K562 treated with DMSO at 1 percent for 48 hours (cell line): ENCODE results near the gene DBNDD2. TPM values are rescaled to one million over a fixed set of nuclear protein-coding genes. Genes with fewer than 3 reads are reported as not detected.

ENCODE experiments used
- total RNA-seq: library from RNA; unstranded; fragments of 300-600 nt; gene quantifications from 2 replicates; pipeline ENCODE4 v1.2.3, GENCODE V29; 2022; ENCODE audit warnings: low replicate concordance; ENCODE audit errors: extremely low read depth

DBNDD2 gene
- total RNA-seq: not detected in 2 replicates

GRCh38 chr20:45407783-45408645 lies at the start of gene DBNDD2:
TSS of gene DBNDD2 (plus strand) at chr20:45408289. CDS start at chr20:45408468, 179 bp downstream.

GRCh38 chr20:45362804-45363610 lies 45.1 kb upstream of the DBNDD2 start, which contains the start of gene SYS1:
TSS of gene SYS1 (plus strand) at chr20:45363156. CDS start at chr20:45363532, 376 bp downstream.

GRCh38 chr20:45378191-45378590 lies 29.9 kb upstream of the DBNDD2 start, which contains the start of gene TP53TG5:
TSS of gene TP53TG5 (minus strand) at chr20:45378325. CDS start at chr20:45378236, 89 bp downstream.

GRCh38 chr20:45415822-45416637 lies 7.9 kb downstream of the DBNDD2 start, which contains the start of gene PIGT:
TSS of gene PIGT (plus strand) at chr20:45416141. CDS start at chr20:45416157, 16 bp downstream.

Other genes with a start within 250 kb of the DBNDD2 start
- gene PI3, start 233.4 kb upstream of the DBNDD2 start, total RNA-seq: not detected in 2 replicates
- not detected in 2 replicates for gene SEMG1, start 201.3 kb upstream of the DBNDD2 start, total RNA-seq
- not detected in 2 replicates for gene SEMG2, start 186.9 kb upstream of the DBNDD2 start, total RNA-seq
- gene SLPI, start 153.7 kb upstream of the DBNDD2 start, total RNA-seq: not detected in 2 replicates
- not detected in 2 replicates for gene RBPJL, start 101.4 kb upstream of the DBNDD2 start, total RNA-seq
- not detected in 2 replicates for gene MATN4, start 100.0 kb upstream of the DBNDD2 start, total RNA-seq
- gene SDC4, start 59.9 kb upstream of the DBNDD2 start, total RNA-seq: not detected in 2 replicates
- not detected in 2 replicates for gene SYS1, start 45.1 kb upstream of the DBNDD2 start, total RNA-seq
- not detected in 2 replicates for gene TP53TG5, start 30.0 kb upstream of the DBNDD2 start, total RNA-seq
- not detected in 2 replicates for gene PIGT, start 7.9 kb downstream of the DBNDD2 start, total RNA-seq
- not detected in 2 replicates for gene WFDC2, start 61.5 kb downstream of the DBNDD2 start, total RNA-seq
- gene SPINT3, start 107.3 kb downstream of the DBNDD2 start, total RNA-seq: not detected in 2 replicates
- gene WFDC6, start 131.2 kb downstream of the DBNDD2 start, total RNA-seq: not detected in 2 replicates
- gene EPPIN, start 139.1 kb downstream of the DBNDD2 start, total RNA-seq: not detected in 2 replicates
- not detected in 2 replicates for gene WFDC8, start 171.0 kb downstream of the DBNDD2 start, total RNA-seq
- gene WFDC10A, start 221.4 kb downstream of the DBNDD2 start, total RNA-seq: not detected in 2 replicates
- gene WFDC9, start 223.0 kb downstream of the DBNDD2 start, total RNA-seq: not detected in 2 replicates